Measurements from ENCODE around the gene BANF1. TPM values are rescaled to one million over a fixed set of nuclear protein-coding genes. Genes with fewer than 3 reads are reported as not detected.
A peak's percentile ranks its signal among the peaks of the same experiment; 100 is the strongest.

BANF1 gene
- total and polyA plus RNA-seq, 10 of the 15 experiments (the other 5 are each of a cell fraction or from before 2014, with no cell fraction given) = 99.0 to 574 (median 297) TPM

DNA sequence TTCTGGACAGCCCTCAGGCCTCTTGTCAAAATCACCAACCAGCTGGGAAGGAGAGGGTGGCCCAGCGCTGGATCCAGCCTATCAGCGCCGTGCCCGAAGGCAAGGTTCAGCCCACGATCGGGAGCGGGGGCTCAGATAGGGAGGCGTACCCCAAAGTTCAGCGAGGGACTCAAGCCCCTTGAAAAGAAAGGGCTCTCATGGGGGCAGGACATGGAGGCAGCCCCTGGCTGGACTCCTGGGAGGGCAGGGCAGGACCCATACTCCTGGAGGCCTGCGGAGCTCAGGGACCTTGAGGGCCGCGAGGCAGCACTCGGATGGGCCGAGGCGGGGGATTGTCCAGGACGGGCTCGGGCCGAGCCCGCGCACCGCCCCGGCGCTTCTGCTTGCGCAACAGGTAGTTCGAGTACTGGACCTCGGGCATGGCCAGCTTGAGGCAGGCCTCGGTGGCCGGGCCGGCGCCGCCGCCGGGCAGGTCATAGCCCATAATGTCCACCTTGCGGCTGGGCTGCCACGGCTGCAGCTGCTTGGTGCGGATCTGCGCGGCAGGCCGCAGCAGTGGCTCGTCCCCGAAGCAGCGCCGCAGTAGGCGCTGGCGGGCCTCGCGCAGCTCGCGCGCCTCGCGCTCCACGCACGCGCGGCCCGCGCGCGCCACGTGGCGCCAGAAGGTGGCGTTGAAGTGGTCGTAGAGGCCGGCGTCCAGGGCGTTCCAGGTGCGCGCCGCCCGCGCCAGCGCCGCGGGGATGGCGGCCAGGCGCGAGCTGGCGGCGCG is 40.1 kb downstream of the BANF1 start (continued):
- no peak for TF ChIP-seq USF2 (IDR thresholded peaks at IDR 0.05; ENCODE audit: borderline replicate concordance, low read depth, low read length)

DNA sequence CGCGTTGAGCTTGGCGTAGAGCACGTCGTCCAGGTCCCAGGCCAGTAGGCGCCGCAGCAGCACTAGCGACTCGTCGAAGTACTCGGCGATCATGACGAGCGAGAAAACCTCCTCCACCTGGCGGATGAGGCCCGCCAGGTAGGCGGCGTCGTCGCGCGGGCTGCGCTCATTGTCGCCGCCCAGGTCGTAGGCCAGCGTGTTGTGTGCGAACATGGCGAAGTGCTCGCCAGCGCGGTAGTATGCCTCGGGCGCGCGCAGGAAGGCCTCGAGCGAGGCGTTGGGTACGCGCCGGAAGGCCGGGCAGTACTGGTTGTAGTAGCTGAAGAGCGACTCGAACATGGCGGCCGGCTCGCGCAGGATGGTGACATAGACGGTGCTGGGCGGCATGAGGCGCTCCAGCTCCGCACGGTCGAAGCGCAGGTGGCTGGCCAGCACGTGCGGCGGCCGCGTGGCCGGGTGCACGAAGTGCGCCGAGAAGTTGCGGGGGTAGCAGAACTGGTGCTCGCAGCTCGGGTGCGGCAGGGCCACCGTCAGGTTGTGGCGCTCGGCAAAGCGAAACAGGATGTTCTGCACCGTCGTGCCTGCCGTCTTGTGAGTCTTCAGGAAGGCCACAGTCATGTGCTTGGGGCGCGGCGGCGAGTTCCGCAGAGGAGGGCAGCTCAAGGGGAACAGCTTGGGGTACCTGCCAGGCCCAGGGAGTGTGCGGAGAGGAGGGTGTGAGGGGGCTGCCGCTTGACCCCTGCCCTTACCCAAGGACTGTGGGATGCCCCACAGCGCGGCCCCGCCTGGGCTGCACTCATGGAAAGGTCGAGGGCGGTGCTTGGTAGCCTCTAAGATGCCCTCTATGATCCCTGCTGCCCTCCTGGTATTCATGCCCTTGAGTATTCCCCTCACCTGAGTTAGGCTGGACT is 40.9 kb downstream of the BANF1 start:
- intact Hi-C loops (cut with micrococcal nuclease; ENCODE audit: unreplicated experiment) = no loop called here
- SMC1A ChIA-PET (ENCODE audit: uncharacterized antibody, unreplicated experiment) = interaction anchor here (0.7 to 2.8 kb wide), 6 partner anchors 17 to 93 kb away, joined by 3 to 16 read pairs (median 8); partner anchors contain the start of gene CATSPER1

More for the DNA sequence above, 40.9 kb downstream of the BANF1 start:
- in situ Hi-C loops (cut with MboI) = no loop called here
- Histone ChIP-seq H3K9ac (ENCODE audit: control insufficient read depth, insufficient read depth, low read length) (no peak overlapping the region), H3K4me3 (no peak overlapping the region), H2AFZ (ENCODE audit: control insufficient read depth, low read depth, low read length) (no peak overlapping the region), H3K27me3 (replicated peaks in 1 of 2; ENCODE audit: control insufficient read depth in 2 of 2, insufficient read depth in 2 of 2, low read length in 1 of 2) (no peaks in the 10 kb centered on the region), H3K4me1 (ENCODE audit: control insufficient read depth, insufficient read depth, low read length) (peaks cover 2% of the 10 kb centered on the region; the same call in 1 of the 2 replicates), H3K79me2 (ENCODE audit: control insufficient read depth, insufficient read depth, low read length) (no peaks in the 10 kb centered on the region), H3K27ac (ENCODE audit: control insufficient read depth, insufficient read depth) (no peak overlapping the region), H4K20me1 (ENCODE audit: control insufficient read depth, insufficient read depth) (no peaks in the 10 kb centered on the region), H3K36me3 (ENCODE audit: control insufficient read depth in 2 of 2, insufficient read depth in 2 of 2, low read length in 1 of 2) (no peaks in the 10 kb centered on the region), H3K4me2 (ENCODE audit: control insufficient read depth, insufficient read depth) (no peak overlapping the region), H3K9me3 (replicated peaks; ENCODE audit: control insufficient read depth, insufficient read depth, low read length) (no peaks in the 10 kb centered on the region)
- TF ChIP-seq NR2C2 (IDR thresholded peaks at IDR 0.05; ENCODE audit: borderline replicate concordance, control insufficient read depth, insufficient read length, low read depth) (no peak), BCL3 (IDR thresholded peaks at IDR 0.05; ENCODE audit: borderline replicate concordance, insufficient read depth, low read depth, low read length, poor library complexity, severe bottlenecking) (peak; percentile 98)
- ChIA-PET CTCF (interaction anchor here (1.3 to 5.0 kb wide), 6 partner anchors 11 to 331 kb away, joined by 5 to 71 read pairs (median 38); partner anchors contain the start of genes CATSPER1, KAT5, PACS1 and SF3B2), RAD21 (ENCODE audit: unreplicated experiment) (no interaction called here), POLR2A (interaction anchor here (0.9 to 1.8 kb wide), 3 partner anchors 11 to 25 kb away, joined by 3 to 6 read pairs (median 3); no protein-coding TSS in a partner anchor)
- DNase-seq (ENCODE audit: low read depth, low spot score) (no peak), ATAC-seq (no peak), FAIRE-seq (no peak)
- no TSS peak for BruUV-seq (replicated peaks)
- 91% methylated on average over 71 of the region's 88 CpGs for WGBS (ENCODE audit: insufficient coverage, insufficient replicate concordance, low lambda C conversion rate, missing lambda C conversion rate)
